HG03135 (cell line): ENCODE results near the gene CUL4B.
A peak's percentile ranks its signal among the peaks of the same experiment; 100 is the strongest.
"Not testable (repeated sequence)": the region's sequence is repeated elsewhere in the genome, so short reads cannot be mapped to it uniquely, and the experiment has no call there.

Source experiments
- ATAC-seq: cut with Tn5 transposase; IDR thresholded peaks from one replicate; pipeline ENCODE4 v1.9.1; 2021; ENCODE audit warnings: mild to moderate bottlenecking, moderate library complexity; ENCODE audit not compliant: unreplicated experiment

CUL4B gene

DNA sequence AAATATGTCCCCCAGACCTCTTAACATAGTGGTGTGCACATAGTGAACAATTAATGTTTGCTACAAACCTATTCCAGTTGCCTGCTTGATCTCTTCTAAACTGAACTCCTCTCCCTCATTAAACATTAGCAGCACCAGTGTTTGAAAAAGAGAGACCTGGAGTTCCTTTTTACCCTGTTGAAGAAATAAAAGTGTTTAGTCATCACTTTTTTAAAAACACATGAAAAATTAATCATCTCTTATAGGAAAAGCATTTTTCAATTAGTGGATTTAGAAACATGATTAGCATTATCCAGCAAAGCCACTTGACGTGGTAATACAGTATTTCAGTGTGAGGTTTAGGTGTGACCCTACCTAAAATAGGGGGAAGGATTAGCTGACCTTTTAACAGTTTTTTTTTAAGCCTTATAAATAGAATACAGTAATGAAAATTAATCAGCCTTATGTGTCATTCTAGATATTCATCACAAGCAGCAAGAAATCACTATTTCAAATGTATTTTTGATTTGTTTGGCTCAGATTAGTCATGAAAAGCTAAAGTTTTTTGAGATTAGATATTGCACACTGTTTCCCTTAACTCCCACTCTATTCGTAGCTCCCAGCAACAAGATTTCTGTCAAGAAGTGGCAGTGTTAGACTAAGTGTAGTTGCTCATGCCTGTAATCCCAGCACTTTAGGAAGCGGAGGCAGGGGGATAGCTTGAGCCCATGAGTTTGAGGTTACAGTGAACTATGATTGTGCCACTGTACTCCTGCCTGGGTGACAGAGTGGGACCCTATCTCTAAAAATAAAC lies 26.2 kb downstream of the CUL4B start:
- ATAC-seq: no peak

DNA sequence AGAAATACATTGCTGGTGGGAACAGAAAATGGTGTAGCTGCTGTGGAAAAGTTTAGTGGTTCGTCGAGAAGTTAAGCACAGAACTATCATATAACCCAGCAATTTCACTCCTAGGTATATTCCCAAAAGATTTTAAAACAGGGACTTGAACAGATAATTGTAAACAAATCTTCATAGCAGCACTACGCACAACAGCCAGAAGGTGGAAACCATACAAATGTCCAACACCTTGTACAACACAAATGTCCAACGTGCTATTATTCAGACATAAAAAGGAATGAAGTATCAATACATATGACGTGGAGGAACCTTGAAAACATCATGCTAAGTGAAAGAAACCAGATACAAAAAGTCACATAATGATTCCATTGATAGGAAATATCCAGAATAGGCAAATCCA lies 37.9 kb downstream of the CUL4B start:
- no peak for ATAC-seq

DNA sequence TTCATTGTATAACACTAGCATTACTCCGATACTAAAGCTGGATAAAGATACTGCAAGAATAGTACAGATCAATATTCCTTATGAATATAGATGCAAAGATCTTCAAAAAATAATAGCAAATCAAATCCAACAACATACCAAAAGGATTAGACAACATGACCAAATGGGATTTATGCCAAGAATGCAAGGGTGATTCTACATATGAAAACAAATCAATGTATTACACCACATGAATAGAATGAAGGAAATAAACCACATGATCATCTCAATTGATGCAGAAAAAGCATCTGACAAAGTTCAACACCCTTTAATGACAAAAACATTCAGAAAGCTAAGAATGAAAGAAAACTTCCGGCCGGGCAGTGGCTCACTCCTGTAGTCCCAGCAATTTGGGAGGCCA lies 42.8 kb downstream of the CUL4B start:
- ATAC-seq: no peak

DNA sequence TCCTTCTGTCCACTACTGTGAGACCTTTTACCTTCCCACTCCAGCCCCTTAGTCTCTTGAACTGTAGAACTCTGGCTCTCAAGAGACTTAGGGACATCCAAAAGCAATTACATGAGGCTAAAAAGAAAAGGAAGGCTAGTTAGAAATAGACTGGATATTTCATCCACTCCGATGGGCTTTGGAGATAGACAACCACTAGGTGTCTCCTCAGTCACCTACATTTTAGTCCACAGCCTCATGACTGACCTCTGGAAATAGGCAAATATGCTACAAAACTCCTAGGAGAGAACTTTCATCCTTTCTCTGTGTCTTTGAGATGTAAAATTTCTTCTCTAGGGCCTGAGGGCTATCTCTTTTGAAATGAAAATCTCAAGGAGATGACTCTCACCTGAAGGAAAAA lies 46.5 kb downstream of the CUL4B start:
- ATAC-seq: no peak

DNA sequence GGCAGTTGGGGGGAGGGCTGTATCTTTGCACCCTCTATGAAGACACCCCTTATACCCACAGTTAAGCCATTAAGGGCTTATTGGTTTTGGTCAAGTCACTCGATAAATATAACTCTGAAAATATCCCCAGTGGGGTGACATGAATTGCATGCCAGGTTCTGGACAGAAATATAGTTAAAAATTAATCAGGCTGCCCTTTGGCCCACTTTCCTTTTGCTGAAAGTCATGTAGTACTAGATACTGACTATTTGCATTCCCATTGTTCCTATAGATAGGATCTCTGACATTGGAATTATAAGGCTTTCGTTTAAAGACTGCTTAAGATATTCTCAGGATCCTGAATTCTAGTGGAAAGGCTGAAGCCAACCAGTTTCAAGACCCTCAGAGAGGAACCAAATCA lies 48.1 kb downstream of the CUL4B start:
- no peak for ATAC-seq

DNA sequence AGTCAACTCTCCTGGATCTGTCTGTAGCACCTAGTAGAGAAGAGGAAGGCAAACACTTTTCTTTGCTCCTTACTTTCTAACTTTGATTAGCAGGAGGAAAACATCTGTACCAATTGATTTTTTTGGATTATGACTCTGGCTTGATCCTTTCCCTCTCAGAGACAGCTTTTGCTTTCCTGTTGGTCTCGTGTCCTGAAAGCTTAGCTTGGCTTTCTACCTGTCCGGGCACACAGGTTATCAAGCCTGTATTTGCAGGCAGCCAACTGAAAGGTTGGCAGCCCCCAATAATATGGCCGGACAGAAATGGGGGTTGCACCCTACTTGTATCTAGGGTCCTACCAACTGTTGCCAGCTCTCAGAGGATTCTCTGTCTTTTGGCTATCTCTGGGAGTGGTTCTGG lies 48.5 kb downstream of the CUL4B start:
- no peak for ATAC-seq

DNA sequence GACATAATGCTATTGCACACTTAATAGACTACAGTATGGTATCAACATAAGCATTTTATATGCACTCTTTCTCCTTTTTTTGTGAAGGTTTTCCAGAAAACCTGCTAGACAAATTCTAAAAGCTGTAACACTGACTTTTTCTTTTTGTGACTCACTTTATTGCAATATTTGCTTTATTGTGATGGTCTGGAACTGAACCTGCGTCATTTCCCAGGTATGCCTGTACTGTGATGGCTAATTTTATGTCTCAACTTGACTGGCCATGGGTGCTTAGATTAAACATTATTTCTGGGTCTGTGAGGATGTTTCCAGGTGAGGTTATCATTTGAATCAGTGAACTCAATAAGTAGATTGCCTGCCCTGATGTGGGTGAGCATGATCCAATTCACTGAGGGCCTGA lies 56.2 kb downstream of the CUL4B start:
- no peak for ATAC-seq

DNA sequence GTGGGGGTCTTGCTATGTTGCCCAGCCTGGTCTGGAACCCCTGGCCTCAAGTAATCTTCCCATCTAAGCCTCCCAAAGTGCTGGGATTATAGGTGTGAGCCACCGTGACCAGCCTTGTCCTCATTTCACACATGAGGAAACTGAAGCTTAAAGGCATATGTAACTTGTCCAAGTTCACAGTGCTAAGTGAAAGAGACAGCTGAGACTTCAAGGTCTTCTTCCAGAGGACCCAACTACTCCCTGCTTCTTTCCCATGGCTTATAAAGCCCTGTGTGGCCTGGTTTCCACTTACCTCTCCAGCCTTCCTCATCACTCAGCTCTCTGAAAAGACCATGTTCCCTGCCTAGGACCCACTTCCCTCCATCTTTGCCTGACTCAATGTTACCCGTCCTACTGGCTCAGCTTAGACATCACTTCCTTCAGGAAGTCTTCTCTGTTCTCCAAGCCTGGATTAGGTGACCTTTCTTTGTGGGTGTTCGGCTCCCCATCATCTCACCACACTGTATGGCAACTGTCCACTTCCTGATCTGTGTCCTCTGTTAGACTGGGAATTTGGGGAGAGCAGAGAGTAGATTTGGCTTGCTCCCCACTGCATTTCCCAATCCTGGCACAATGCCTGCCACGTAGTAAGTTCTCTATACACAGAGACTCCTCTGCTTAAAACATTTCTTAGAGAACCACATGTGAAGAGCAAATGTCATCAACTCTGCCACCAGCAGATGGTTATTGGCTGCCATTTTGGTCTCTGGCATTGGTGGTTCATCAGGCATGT lies 61.3 kb downstream of the CUL4B start:
- ATAC-seq: no peak

DNA sequence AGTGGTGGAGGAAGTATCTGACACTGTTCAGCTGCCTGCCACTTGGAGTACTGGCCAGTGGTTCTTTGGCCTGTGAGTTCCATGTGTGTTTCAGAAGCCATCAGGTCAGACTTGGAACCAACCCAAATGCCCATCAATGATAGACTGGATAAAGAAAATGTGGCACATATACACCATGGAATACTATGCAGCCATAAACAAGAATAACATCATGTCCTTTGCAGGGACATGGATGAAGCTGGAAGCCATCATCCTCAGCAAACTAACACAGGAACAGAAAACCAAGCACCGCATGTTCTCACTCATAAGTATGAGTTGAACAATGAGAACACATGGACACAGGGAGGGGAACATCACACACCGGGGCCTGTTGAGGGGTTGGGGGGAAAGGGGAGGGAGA lies 70.6 kb downstream of the CUL4B start:
- not testable (repeated sequence) for ATAC-seq

DNA sequence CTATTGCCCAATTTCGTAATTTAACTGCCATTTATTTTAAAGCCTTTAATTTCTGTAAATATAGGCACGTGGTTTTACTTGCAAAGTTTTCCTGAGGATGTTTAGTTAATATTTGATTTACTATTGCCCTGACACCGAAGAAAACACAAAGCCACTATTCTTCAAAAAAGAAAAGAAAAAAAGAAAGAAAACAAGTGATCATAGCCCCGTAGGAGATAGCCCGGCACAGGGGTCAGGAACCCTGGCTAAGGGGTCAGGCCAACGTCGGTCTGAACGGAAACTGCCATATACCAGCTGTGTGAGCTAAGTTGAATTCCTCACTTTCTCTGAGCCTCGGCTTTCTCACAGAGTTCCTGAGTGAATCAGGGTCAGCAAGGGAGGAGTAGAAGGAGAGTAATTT lies 74.0 kb downstream of the CUL4B start:
- ATAC-seq: no peak

DNA sequence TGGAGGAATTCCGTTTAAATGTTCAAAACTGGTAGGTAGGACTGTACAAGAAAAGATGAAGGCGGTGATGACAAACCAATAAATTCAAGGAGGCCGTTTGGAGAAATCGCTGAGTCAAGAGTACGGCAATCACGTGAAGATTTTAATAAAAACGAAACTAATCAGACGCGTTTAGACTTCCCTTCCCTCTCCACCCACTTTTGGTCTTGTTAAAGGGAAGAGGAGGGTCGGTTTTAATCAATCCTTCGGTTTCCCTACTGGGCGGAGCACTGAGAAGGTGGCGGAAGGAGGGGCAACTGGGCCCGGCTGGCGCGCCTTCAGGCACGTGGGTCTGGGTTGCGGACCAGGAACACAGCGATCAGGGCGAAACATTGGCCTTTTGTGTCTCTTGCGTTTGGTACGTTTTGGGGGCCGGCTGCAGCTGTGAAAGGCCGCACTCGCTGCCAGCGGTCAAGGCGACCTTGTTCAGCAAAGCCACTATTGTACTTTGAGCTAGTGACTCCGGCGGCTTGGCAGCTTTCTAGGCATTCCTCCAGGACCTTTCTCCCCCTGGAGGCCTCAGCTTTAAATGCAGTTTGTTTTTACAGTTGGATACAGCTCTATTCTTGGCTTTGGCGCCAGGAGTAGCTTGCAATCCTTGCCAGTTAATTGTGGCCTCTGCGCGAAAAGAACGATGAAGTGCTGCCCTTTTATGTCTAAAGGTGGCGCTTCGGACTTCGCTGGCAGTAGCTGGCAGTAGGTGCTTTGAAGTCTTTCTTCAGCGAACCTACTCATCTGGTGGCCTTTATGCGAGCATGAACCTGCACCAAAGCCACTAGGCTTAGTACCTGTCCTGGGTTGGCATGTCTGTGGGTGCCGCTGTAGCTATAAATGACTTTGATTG lies 74.9 kb downstream of the CUL4B start:
- ATAC-seq: peak; percentile 69

DNA sequence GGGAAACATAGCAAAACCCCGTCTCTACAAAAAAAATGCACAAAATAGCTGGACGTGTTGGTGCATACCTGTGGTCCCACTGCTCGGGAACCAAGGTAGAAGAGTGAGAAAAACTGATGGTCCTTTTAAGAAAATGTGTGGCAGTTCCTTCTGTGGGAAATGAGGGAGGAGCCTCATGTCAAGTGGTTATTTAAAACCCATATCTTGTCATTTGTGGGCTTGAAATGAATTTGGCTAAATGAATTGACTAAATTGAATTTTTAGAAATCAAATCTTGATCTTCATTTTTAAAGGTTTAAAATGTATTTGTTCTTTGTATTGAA lies 75.5 kb downstream of the CUL4B start:
- peak; percentile 12 for ATAC-seq

DNA sequence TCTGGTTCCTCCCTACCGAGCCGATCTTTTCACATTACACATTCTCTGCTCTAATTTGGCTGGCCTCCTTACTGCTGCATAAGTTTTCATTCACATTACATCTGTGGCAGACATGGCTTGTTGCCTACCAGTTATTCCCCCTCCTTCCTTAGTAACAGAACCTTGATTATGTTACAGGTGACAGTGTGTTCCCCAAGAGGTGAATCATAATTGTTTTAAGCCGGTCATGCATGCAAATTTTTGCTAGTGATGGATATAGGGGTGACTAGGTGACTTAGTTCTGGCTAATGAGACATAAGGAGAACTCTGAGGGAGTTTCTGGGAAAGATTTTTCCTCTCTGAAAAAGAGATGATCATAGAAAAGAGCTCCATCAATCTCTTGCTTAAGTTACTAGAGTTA lies 83.3 kb downstream of the CUL4B start:
- ATAC-seq: no peak

DNA sequence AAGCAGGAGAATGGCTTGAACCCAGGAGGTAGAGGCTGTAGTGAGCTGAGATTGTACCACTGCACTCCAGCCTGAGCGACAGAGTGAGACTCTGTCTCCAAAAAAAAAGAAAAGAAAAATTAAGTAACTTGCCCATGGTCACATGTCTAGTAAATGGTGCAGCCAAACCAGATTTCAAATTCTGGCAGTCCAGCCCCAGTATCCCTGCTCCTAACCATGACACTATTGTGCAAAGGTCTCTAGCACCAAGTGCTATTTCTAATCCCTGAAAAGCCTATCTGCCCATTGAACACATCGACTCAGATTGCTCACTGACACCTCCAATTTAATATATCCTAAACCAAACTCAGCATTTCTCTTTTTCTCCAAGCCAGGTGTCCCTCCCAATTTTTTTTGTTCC lies 84.0 kb downstream of the CUL4B start:
- no peak for ATAC-seq

DNA sequence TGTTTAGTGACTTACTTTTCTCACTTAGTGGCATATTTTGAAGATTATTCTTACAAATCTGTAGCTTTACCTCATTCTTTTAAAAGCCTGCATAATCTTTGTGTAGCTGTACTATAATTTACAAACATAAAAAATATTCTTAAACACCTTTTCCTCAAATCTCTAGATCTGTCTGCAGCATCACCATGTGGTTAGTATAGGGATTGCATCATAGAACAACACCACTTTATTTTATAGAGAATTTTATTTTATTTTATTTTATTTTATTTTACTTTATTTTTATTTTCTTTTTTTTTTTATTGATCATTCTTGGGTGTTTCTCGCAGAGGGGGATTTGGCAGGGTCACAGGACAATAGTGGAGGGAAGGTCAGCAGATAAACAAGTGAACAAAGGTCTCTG lies 85.3 kb downstream of the CUL4B start:
- ATAC-seq: not testable (repeated sequence)
